Measurements from ENCODE around the gene SH2B2.

SH2B2 gene

DNA sequence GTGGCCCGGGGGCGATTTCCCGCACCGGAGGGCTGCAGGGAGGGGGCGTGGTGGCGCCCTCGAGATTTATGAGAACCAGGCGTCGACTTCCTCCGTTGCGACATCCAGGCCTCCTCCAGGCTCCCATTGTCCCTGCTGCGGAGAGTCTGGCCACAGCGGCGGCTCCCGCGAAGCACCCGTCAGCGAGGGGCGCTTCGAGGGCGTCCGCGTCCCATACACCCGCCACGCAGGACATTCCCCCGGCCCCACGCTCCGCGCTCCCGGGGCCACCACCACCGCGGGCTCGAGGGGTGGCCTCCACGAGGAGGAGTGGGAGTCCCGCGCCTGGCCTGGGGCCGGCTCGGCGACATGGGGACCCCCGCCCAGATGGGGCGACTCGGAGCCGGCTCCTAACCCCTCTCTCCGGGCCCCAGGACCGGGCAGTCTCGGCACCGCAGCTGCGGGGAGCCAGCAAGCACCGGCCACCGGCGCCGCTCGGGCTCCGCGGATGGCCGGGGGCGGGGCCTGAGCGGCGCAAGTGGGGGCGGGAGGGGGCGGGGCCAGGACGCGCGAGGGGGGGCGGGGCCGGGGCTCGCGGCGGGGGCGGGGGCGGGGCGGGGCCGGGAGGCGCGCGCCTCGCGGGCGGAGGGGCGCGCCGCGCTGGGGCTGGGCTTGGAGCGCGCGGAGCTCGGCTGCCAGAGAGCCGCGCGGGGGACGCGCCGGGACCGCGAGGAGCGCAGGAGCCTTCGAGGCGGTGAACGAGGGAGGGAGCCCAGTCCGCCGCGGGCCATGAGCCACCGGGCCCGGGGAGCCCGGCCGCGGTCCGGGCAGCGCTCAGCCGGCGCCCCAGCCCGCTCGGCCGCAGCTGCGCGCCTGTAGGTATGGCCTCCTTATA, at the start of gene SH2B2:
Gene SH2B2 (plus strand): TSS at position 632 of the 874 bp plus-strand sequence. CDS start 13,683 bp downstream, outside the sequence.
- peak; percentile 71 for DNase-seq

DNA sequence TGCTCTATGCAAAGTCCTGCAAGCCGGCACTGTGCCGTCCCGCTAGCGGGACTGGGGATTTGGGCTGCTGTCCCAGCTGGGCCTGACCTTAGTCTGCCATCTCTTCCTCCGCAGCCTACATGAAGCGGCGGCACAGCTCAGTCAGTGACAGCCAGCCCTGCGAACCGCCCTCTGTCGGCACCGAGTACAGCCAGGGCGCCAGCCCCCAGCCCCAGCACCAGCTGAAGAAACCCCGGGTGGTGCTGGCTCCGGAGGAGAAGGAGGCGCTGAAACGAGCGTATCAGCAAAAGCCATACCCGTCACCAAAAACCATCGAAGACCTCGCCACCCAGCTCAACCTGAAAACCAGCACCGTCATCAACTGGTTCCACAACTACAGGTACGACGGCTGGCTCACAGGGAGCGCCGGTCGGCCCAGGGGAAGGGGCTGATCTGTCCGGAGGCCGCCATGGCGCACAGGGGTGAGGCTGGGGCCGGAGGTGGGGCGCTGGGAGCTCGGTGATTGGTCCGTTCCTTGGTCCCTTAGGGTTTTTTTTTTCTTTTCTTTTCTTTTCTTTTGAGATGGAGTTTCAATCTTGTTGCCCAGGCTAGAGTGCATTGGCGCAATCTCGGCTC, 47.4 kb upstream of the SH2B2 start:
- no peak for DNase-seq

DNA sequence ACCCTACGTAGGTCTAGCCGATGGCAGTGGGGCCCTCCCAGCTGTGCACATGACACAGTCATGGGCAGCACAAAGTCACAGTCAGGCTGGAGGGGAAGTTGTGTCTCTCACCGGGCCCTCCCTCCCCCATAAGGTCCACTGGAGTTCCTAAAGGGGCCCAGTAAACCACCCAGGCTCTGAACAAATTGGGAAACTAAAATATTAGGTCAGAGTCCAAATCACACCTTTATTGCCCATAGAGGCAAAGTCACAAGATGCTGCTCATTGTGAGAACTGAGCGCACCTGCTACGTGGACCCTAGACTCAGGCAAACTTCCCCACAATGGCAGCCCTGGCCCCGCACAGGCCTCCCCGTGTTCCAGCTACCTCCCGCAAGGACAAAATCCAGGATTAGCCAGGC, 45.2 kb upstream of the SH2B2 start:
- no peak for DNase-seq

DNA sequence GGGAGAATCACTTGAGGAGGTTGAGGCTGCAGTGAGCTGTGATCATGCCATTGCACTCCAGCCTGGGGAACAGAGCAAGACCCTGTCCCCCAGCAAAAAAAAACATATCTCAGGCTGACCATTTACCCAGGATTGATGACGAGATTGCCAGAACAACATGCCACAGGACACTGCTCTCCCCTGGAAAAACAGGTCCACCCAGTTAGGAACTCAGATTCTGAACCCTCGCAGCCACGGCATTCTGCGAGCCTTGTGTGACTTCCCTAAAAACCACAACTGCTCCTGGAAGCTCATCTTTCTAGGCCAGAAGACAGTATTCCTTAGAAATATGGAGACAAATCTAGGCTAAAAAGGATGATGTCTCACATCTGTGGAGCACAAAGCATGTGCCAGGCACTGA, 42.1 kb upstream of the SH2B2 start:
- no peak for DNase-seq

DNA sequence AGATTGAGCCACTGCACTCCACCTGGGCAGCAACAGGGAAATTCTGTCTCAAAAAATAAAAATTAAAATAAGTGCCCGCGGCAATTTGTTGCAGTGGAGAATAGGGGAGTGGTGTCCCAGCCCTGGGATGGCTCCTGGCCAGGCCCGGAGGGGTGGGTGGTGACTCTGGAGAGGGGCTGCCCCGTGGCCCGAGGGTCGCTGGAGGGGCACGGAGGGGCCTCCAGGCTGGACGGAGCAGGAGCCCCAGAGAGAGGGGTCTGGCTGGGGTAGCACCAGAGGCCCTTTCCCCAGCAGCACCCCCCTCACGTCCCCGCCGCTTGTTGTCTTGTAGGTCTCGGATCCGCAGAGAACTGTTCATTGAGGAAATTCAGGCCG, 38.6 kb upstream of the SH2B2 start:
- DNase-seq: no peak

DNA sequence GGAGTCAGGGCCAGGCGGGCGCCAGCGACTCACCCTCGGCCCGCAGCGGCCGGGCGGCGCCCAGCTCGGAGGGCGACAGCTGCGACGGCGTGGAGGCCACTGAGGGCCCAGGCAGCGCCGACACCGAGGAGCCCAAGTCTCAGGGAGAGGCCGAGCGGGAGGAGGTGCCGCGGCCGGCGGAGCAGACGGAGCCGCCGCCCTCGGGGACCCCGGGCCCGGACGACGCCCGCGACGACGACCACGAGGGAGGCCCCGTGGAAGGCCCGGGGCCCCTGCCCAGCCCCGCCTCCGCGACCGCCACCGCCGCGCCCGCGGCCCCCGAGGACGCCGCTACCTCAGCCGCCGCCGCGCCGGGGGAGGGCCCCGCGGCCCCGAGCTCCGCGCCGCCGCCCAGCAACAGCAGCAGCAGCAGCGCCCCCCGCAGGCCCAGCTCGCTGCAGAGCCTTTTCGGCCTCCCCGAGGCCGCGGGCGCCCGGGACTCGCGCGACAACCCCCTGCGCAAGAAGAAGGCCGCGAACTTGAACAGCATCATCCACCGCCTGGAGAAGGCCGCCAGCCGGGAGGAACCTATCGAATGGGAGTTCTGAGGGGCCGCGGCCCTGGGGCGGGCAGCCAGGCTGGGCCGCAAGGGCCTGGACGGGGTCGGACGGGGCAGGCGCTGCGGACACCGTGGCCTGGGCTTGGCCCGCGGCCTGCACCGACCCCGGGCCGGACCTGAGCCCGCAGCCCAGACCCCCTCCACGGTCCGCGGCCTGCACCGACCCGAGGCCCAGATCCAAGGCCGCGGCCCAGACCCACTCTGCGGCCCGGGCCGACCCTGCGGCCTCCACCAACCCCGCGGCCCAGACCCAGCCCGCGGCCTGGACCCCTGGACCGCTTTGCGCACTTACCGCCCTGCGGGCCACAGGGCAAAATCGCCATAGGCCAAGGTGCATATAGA, 37.9 kb upstream of the SH2B2 start:
- no peak for DNase-seq

DNA sequence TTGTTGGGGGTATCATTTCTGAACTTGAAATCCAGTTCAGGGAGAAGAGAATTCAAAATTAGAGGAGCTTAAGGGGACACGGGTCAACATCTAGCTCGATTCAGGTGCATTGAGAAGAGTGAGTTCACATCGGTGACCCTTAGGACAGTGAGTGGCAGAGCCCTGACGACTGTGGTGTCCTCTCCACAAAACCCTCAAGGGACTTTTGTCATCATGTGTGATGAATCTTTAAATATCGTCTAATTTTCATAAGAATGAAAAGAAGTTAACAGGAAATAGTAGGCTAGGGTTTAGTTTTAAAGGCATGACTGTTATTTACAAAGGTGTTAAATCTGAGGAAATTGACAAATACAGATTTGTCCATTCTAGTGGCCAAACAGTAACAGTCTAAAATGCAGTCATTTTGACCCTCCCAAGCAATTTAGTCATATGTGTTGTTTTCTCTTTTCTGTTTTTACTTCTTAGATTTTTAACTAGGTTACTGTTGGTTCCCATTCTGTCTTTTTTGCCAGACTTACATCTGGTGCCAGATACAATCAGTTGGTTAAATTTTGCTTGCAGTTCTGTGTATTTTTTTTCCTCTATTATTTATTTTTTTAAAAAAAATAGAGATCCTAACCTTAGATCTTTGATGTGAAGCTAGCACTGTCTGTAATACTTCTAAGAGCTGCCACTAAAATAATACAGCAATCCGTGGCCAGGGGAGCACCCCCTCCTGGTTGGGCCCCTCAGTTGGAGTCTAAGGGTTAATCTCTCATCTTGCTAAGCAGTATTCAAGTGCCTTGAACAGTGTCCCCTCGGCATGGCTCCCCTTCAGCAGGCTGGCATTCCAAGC, 34.9 kb upstream of the SH2B2 start:
- no peak for DNase-seq

DNA sequence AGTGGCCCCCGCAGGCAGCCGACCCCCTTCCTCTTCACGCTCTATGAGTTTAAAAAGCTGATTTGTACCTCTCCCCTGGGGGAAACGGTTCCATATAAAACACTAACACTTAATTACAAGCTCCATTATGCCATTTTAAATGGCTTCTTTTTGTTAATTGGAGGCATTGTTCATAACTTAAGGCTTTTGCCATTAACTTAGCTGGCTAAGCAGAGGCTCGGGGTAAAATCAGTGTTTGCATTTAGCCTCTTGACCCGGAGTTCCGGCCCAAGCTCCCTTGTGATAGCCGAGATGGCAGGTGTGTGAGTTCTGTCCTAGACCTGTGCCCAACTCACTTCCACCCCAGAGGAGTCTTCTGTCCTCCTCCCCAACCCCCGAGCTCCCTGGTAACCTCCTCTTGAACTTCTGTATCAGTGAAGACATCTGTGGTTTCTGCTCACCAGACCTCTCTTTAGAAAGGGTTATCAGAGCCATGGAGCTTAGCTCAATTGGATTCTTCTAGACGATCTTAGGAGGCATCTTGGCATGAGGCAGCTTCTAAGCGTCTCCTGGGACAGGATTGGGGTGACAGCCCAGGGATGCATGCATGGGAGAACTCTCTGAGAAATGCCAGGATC, 34.2 kb upstream of the SH2B2 start:
- DNase-seq: no peak

DNA sequence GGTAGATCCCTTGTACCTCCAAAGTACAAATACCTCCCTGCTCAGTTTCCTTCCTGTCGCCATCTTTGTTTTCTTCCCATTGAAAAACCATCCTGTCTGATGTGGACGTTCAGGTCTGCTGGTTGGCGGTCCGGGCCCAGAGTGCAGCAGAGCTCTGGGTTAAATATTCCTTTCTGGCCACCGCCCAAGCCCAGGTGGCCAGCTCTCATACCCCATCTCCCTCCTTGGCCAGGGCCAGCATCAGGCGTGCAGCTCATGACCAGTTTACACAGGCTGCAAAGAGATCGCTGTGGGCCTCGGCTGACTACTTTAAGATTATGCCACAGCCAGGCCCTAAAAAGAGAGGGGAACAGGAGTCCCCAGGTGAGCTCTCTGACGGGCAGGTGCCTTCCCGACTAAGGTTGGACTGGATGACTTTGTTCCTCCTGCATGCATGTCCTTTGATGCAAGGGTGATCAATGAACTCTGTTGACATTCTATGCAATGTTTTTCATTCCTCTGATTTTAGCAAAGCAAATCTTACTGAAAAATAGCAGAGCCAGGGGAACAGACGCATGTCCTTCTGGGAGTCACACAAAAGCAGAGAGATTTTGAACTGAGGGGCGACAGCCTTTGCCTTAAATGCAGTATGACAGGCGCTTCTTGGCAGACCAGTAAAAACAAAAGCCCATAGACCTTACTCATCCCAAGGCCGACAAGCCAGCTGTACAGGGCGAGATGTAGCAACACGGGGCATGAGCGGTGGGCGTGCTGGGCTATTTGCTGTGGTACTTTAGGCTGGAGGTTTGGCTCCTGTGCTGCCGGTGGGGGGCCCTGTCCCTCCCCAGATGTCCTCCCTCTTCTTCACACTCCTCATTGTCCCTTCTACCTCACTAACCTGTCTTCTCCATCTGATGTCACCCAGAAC, 33.3 kb upstream of the SH2B2 start:
- DNase-seq: no peak

DNA sequence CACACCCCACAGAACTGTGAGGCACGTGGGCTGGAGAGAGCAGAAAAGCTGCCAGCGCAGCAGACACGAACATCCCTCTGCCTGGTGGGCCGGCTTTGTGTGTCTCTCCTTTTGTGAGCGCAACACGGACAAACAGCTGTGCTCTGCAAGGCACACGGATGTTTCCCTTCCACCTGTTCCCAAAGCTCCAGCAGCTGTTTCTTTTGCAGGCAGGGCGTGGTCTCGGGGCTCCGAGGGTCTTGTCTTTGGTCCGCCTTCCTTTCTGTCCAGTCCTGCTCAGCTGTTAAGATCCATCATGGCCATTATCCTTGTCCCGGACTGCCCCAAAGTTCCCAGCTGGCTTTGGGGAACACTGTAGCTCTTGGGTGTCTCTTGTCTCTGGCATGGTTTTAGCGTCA, 32.7 kb upstream of the SH2B2 start:
- no peak for DNase-seq

DNA sequence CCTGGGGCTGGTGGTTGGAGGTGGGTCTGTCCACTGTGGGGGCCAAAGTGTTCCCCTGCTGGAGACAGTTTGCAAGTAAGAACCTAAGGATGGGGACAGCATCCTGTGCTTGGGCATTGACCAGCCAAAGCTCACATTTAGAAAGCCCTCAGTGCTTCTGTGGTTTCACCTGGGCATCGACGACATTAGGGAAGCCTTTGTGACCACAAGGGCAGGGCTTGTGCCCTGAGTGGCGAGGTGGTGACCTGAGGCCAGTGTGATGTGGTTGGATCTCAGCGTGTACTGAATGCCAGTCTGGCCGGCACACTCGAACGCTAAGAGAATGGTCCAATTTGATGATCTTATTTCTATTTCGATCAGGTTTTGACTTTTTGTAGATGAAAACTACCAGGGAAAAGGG, 32.1 kb upstream of the SH2B2 start:
- DNase-seq: no peak

DNA sequence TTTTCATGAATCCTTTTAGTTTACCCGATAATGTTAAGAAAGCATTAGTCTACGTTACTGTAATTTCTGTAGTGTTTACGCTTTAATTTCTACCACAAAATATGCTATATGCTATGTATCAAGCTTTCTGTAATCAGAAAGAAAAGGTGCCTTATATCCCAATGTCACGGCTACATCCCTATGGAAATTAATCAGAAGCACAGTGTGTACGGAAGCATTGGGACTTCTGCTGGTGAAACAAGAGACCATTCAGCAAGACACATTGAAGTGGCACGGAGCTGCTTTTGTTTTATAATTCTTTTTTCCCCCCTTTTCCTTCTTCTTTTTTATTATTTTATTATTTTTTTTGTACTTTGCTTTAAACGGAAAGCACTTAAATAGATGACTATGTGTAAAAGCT, 31.2 kb upstream of the SH2B2 start:
- DNase-seq: no peak

DNA sequence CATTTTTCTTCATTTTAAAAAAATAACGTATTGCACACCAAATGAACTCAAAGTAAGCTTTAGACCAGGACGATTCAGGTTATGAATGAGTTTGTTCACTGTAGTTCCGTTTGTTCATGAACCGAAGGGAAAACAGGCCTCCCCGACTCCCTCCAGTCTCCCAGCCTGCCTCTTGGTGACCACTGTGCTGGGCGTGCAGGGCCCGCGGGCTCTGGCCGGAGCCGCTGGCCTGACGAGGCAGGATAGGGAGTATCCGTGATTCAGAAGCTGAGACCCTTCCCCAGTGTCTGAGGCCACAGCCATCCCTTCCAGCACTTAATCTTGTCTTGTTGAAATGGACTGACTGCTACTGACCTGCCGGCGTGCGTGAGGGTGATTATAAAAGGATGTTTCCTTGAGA, 30.8 kb upstream of the SH2B2 start:
- DNase-seq: no peak

DNA sequence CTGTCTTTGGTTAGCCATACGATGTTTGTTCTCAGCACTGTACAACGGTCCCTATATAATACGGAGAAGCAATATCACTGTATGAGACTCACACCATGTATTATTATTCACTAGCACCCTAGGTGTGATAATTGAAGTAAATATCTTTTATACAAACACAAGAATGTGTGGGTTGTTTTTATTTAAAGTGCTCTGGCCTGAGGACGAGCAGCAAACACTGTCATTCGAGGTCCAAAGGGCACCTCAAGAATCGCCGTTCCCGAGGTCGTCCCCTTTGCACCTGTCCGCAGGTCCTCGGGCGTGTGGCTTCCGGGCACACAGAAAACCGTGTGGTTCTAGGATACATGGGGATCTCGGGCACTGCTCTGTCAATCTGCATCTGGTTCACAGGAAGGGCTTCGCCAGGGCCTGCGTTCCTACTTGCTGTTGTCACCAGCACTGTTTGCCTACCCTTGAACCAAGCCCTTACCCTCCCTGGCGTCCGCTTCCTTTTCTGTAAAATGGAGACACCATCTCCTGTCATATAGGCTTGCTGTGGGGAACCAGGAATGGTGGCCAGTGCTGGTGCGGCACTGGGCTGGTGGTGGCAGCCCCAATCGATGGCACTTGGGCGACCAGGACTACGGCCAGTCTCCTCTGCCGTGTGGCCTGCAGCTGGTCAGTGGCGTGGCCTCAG, 28.5 kb upstream of the SH2B2 start:
- no peak for DNase-seq

DNA sequence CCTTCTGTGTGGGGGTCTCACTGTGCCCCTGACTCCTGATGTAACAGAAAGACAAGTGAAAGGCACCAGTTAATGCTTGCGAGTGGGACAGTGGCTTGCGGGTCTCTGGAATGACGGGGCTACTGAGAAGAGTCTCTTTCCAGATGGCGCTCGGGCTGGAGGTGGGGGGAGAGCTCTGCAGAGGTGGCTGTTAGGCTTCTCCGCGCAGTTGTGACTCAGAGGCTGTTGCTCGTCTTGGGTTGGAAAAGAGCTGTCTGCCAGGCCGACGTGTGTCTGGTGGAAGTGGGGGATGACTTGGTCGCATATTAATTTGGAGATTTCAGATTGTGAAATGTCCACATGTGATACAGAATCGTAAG, 27.9 kb upstream of the SH2B2 start:
- no peak for DNase-seq

DNA sequence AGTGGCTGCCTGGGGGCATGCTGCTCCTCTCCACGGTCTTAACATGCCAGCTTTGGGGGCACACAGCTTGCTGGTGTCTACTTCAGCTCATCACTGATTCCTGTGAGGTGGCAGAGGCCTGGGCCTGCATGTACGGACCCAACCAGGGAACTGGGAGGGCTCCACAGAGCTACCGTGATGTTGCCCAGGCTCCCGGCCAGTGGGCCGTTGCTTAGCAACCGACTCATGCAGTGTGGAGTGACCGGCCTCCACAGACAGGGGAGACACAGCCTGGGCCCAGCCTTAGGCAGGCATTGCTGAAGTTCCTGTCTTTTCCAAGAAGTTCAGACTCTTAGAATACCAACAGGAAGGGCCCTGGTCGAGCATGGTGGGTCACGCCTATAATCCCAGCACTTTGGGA, 25.8 kb upstream of the SH2B2 start:
- DNase-seq: no peak

DNA sequence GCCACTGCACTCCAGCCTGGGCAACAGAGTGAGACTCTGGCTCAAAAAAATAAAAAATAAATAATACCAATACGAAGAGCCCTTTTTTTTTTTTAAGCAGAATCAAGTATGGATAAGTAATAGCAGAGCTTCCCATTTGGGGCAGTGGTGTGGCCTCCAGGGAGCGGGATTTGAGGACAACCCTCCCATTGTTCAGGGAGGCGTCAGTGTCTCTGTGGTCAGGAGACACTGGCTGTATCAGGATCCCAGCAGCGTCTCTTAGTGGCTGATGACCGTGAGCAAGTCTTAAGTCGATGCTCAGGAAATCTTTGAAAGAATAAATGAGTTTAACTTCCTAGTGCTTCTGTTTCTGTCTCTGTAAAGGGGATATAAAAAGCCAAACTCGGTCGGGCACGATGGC, 25.2 kb upstream of the SH2B2 start:
- DNase-seq: no peak

DNA sequence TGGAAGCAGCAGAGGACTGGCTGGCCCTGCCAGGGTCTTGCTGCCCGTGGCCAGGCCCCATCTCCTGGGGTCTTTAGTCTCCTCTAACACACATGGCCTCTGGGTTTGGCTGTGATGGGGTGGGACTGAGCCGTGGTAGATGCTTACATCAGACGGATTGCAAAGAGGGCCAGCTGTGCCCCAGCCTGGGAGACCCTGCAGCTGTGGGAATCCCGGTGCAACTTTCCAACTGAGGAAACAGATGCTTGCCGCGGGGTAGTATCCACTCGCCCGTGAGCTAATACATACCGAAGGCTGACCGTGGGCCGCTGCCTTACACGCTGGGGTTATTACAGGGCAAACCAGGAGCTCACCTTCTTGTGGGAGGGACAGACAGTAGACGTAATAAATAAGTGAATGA, 24.1 kb upstream of the SH2B2 start:
- DNase-seq: no peak

DNA sequence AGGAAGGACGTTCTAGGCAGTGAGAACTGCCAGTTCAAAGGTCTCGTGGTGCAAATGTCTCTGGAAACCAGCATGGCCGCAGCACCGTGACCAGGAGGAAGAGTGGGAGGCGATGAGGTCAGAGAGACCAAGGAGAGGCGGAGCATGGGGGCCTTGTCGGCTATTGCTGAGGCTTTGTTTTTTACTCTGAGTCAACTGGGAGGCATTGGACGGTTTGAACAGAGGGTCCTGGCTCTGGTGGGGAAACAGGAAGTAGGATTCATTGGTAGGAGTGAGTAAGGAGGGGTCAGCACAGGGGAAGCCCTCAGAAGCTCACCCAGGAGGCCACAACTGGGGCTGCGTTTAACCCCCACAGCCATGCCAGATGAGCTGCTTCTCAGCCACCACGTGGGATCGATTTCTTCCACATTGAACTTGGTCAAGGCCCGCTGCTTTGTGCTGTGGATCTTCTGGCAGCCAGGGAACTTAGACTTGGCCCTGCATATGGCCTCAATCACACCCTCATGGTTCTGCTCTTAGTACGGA, 22.2 kb upstream of the SH2B2 start:
- DNase-seq: no peak

DNA sequence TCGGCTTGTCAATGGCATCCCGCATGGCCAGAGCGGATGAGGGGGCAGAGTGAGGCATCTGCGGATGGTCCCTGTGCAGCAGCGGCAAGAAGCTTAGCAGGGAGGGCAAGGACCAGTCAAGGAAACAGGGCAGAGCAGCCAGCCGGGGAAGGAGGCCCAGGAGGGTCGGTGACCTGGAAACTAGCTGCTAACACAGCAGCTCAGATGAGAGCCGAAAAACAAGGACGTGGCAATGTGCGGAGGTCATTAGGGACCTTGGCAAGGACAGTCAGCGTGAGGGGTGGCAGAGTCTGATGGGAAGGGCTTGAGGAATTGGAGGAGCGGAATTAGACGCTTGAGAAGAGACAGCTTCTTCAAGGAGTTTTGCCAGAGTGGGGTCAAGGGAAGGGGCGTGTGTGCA, 20.1 kb upstream of the SH2B2 start:
- DNase-seq: no peak

All from NCI-H345 (cell line).